ENCODE measurements around the gene MTFR1L.

- TF ChIP-seq CTCF (IDR thresholded peaks at IDR 0.05 in 2 of 3, conservative IDR thresholded peaks at IDR 0.05 in 1 of 3; ENCODE audit: insufficient read depth in 2 of 3, low read depth in 1 of 3, low read length in 3 of 3) (no peak), PHB2 (IDR thresholded peaks at IDR 0.05; ENCODE audit: low read depth) (no peak), ZNF282 (CRISPR knock-in tag; IDR thresholded peaks at IDR 0.05) (no peak), ZBTB17 (CRISPR knock-in tag; IDR thresholded peaks at IDR 0.05) (no peak)
- TF ChIP-seq, protein P1, sequence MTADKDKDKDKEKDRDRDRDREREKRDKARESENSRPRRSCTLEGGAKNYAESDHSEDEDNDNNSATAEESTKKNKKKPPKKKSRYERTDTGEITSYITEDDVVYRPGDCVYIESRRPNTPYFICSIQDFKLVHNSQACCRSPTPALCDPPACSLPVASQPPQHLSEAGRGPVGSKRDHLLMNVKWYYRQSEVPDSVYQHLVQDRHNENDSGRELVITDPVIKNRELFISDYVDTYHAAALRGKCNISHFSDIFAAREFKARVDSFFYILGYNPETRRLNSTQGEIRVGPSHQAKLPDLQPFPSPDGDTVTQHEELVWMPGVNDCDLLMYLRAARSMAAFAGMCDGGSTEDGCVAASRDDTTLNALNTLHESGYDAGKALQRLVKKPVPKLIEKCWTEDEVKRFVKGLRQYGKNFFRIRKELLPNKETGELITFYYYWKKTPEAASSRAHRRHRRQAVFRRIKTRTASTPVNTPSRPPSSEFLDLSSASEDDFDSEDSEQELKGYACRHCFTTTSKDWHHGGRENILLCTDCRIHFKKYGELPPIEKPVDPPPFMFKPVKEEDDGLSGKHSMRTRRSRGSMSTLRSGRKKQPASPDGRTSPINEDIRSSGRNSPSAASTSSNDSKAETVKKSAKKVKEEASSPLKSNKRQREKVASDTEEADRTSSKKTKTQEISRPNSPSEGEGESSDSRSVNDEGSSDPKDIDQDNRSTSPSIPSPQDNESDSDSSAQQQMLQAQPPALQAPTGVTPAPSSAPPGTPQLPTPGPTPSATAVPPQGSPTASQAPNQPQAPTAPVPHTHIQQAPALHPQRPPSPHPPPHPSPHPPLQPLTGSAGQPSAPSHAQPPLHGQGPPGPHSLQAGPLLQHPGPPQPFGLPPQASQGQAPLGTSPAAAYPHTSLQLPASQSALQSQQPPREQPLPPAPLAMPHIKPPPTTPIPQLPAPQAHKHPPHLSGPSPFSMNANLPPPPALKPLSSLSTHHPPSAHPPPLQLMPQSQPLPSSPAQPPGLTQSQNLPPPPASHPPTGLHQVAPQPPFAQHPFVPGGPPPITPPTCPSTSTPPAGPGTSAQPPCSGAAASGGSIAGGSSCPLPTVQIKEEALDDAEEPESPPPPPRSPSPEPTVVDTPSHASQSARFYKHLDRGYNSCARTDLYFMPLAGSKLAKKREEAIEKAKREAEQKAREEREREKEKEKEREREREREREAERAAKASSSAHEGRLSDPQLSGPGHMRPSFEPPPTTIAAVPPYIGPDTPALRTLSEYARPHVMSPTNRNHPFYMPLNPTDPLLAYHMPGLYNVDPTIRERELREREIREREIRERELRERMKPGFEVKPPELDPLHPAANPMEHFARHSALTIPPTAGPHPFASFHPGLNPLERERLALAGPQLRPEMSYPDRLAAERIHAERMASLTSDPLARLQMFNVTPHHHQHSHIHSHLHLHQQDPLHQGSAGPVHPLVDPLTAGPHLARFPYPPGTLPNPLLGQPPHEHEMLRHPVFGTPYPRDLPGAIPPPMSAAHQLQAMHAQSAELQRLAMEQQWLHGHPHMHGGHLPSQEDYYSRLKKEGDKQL (CRISPR knock-in tag; IDR thresholded peaks at IDR 0.05; ENCODE audit: borderline replicate concordance), result no peak
Measured at GRCh38 chr1:25876693-25877077, 56.9 kb downstream of the MTFR1L start.
